ENCODE results near the gene TECPR2.
"Not testable (repeated sequence)": the region's sequence is repeated elsewhere in the genome, so short reads cannot be mapped to it uniquely, and the experiment has no call there.

Gene TECPR2

GRCh38 chr14:102539544-102540314 lies 177.0 kb downstream of the TECPR2 start:
- no peak for DNase-seq

DNA sequence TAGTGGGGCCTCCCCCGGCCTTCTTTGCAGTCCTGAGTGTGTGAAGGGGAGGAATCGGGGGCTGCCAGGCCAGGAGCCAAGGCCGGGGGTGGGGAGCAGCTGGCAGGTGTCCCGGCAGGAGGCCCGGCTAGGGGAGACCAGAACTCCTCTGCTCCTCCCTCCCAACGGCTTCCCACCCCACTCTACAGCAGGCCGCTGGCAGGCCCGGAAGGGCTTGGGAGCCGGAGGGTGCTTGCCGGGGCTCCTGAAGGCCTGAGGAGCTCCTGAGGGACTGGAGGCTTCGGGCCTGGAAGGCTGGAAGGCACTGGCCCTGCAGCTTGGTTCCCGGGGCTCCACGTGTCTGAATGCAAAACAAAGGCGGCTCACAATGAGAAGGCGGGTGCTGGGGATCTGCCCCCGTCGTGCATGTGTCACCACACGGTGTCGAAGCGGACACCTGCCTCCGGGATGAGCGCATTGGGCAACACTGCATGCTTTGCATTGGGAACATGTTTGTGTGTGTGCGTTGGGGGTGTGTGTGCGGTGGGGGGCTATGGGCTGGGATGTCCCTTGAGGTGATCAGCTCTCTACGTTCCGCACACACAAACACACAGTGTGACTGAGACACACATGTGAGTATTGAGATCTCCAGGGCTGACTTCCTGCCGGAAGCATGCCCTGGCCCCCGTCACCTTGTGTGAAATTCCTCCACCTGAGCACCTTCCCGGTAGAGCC lies 177.7 kb downstream of the TECPR2 start:
- no peak for DNase-seq

DNA sequence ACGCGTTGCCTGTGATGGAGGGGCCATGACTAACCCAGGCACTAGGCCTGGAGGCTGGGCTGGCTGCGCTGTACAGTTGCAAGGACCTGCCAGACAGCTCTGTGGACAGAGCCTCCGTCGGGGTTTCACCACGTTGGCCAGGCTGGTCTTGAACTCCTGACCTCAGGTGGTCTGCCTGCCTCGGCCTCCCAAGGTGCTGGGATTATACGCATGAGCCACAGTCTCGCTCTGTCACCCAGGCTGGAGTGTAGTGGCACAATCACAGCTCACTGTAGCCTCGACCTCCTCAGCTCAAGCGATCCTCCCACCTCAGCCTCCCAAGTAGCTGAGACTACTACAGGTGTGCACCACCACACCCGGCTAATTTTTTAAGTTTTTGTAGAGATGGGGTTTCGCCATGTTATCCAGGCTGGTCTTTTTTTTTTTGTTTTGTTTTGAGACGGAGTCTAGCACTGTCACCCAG lies 178.3 kb downstream of the TECPR2 start:
- not testable (repeated sequence) for DNase-seq

DNA sequence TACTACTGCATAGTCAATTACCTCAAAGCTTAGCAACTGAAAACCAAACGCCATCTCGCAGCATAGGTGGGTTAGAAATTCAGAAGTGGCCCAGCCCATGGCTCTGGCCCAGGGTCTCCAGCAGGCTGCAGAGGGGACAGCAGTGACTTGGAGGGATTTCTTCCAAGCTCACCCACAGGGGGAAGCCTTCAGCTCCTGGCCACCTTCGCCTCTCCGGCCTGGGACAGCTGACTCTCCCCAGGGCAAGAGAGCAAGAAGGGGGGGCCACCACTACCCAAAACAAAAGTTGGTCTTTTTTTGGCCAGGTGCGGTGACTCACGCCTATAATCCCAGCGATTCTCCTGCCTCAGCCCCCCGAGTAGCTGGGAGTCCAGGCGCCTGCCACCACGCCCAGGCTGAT lies 179.0 kb downstream of the TECPR2 start:
- no peak for DNase-seq

GRCh38 chr14:102544046-102544746 lies 181.5 kb downstream of the TECPR2 start:
- no peak for DNase-seq

- no peak for DNase-seq
Observed at GRCh38 chr14:102544747-102545460, 182.2 kb downstream of the TECPR2 start.

DNA sequence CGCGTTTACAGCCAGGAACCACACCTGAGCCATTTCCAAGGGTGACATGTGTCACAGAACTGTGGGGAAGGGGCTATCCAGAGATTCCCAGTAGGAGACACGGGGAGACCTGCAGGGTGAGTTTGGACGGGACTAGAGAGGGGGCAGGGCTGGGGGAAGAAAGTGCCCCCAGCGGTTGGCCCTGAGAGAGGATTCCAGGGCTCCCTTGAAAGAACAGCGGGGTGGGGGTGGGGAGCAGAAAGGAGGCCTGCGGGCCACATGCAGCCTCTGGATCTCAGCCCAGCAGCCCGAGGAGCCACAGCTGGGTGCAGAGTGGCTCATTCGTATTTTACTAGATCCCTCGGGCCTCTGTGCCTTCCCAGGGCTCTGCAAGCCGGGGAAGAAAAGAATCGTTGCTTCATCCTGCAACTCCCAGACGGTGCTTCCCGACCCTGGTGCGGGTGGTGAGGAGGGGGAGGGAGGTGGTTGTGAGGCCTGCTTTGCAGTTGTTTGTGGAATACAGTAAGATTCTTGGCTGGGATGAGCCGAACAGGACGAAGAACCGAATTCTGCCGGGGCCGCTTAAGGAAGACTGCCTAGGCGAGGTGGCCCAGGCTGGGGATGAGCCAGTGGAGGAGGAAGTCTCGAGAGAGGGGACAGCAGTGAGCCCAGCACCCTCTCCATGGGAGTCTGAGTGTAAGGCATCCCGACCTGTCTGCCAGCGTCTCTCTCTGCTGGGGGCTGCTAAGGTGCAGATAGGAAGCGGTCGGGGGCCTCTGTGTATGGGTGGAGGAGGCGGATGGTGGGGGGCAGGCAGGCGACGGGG lies 182.9 kb downstream of the TECPR2 start:
- no peak for DNase-seq

DNA sequence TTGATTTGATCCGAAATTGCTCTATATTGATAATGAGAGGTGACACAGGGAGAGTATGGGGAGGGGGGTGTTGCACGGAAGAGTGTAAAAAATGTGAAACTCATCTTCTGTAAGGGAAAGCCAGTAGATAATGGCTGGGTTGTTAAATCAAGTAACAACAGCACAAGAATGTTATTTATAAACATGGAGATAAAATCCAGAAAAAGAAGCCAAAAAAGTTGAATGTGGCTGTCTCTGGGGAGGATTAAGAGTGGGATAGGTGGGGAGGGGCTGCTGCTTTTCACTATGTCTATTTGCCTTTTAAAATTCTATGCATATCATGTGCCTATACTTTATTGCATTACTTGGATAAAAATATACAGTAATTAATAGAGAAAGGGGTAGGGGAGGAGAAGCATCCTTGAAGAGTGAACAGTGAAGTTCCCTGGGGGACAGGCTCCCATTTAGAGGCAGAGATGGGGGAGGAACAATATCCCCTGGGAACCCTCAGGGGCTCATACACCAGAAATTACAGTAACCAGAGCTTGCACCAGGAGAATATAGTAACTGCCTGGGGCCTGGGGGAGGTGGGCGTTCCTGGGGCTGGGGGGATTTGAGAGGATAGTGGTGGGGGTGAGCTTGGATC lies 186.0 kb downstream of the TECPR2 start:
- DNase-seq: no peak

GRCh38 chr14:102550927-102551401 lies 188.2 kb downstream of the TECPR2 start:
- not testable (repeated sequence) for DNase-seq
